Measurements from ENCODE around the gene MUC2. TPM values are rescaled to one million over a fixed set of nuclear protein-coding genes. Genes with fewer than 3 reads are reported as not detected.
"Not testable (repeated sequence)": the region's sequence is repeated elsewhere in the genome, so short reads cannot be mapped to it uniquely, and the experiment has no call there.

MUC2 gene
- total and polyA plus RNA-seq, 2 of the 13 experiments (the other 11 are each of a cell fraction or from before 2014, with no cell fraction given), result not detected

GRCh38 chr11:1113405-1114201, 38.9 kb downstream of the MUC2 start (continued):
- TF ChIP-seq THAP9 (CRISPR knock-in tag; IDR thresholded peaks at IDR 0.05; ENCODE audit: borderline replicate concordance) (no peak), ZNF672 (CRISPR knock-in tag; IDR thresholded peaks at IDR 0.05) (no peak), ZNF253 (CRISPR knock-in tag; IDR thresholded peaks at IDR 0.05; ENCODE audit: borderline replicate concordance) (no peak), HNF4A (CRISPR knock-in tag; IDR thresholded peaks at IDR 0.05) (no peak)

GRCh38 chr11:1115292-1115691, 40.6 kb downstream of the MUC2 start:
- WGBS (ENCODE audit: low lambda C conversion rate), result 44% methylated on average over 6 of the region's 6 CpGs
- in situ Hi-C loops (cut with HindIII; ENCODE audit: extremely low pct_ligation_motif_present, low pct_unique_long_range_greater_than_20kb); H4K20me1 ChIP-seq (ENCODE audit: insufficient read depth, low read length); H3K79me2 ChIP-seq (ENCODE audit: insufficient read depth, low read length); H3K36me3 ChIP-seq (replicated peaks in 1 of 2; ENCODE audit: control insufficient read depth in 1 of 2, insufficient read depth in 2 of 2, low read length in 2 of 2); H3K4me3 ChIP-seq (replicated peaks in 1 of 3; ENCODE audit: insufficient read depth in 1 of 3, low read depth in 2 of 3, low read length in 3 of 3); BruUV-seq (replicated peaks); DNase-seq (ENCODE audit: low spot score); H3K9ac ChIP-seq (ENCODE audit: insufficient read depth, low read depth, low read length); H2AFZ ChIP-seq (ENCODE audit: low read length); H3K9me3 ChIP-seq (ENCODE audit: low read length); FAIRE-seq; H3K4me1 ChIP-seq (ENCODE audit: insufficient read depth, low read length); ATAC-seq; POLR2A ChIA-PET; H3K4me2 ChIP-seq (ENCODE audit: low read depth, low read length); H3K27ac ChIP-seq (ENCODE audit: extremely low read length, insufficient read depth, low read length); intact Hi-C loops (cut with micrococcal nuclease; ENCODE audit: unreplicated experiment): not testable (repeated sequence)
- CTCF ChIA-PET (ENCODE audit: low intra/inter-chr PET ratio, low total read pairs), result interaction anchor here (2.5 kb wide), 1 partner anchor 400 kb away, joined by 9 read pairs; no protein-coding TSS in a partner anchor
- H3K27me3 ChIP-seq (ENCODE audit: control insufficient read depth in 1 of 2, insufficient read depth in 2 of 2, low read length in 2 of 2), result peaks cover 8 to 40% of the 10 kb centered on the region in 2 experiments

All from HepG2 (cell line).